ENCODE measurements around the gene PRR5L.

The PRR5L gene, protein sequence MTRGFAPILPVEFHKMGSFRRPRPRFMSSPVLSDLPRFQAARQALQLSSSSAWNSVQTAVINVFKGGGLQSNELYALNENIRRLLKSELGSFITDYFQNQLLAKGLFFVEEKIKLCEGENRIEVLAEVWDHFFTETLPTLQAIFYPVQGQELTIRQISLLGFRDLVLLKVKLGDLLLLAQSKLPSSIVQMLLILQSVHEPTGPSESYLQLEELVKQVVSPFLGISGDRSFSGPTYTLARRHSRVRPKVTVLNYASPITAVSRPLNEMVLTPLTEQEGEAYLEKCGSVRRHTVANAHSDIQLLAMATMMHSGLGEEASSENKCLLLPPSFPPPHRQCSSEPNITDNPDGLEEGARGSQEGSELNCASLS
- long read RNA-seq = 0 reads

GRCh38 chr11:36295926-36296325, at the start of gene PRR5L:
TSS of gene PRR5L (plus strand) at chr11:36296288. CDS start at chr11:36401122, 104,834 bp downstream.
- Histone ChIP-seq H3K27ac (replicated peaks) (no peak within 1 kb of the TSS), H3K27me3 (ENCODE audit: insufficient read depth, poor library complexity, severe bottlenecking) (no peaks in the 10 kb centered on the region), H3K4me3 (replicated peaks; ENCODE audit: insufficient read depth, low read length) (no peak within 1 kb of the TSS)
- TF ChIP-seq GABPA (IDR thresholded peaks at IDR 0.05; ENCODE audit: low read depth) (no peak), REST (IDR thresholded peaks at IDR 0.05; ENCODE audit: insufficient replicate concordance, low read depth) (no peak), SPI1 (IDR thresholded peaks at IDR 0.05; ENCODE audit: borderline replicate concordance, low read depth) (no peak), POLR2AphosphoS5 (IDR thresholded peaks at IDR 0.05; ENCODE audit: low read depth) (no peak)
- TF ChIP-seq, protein P1, sequence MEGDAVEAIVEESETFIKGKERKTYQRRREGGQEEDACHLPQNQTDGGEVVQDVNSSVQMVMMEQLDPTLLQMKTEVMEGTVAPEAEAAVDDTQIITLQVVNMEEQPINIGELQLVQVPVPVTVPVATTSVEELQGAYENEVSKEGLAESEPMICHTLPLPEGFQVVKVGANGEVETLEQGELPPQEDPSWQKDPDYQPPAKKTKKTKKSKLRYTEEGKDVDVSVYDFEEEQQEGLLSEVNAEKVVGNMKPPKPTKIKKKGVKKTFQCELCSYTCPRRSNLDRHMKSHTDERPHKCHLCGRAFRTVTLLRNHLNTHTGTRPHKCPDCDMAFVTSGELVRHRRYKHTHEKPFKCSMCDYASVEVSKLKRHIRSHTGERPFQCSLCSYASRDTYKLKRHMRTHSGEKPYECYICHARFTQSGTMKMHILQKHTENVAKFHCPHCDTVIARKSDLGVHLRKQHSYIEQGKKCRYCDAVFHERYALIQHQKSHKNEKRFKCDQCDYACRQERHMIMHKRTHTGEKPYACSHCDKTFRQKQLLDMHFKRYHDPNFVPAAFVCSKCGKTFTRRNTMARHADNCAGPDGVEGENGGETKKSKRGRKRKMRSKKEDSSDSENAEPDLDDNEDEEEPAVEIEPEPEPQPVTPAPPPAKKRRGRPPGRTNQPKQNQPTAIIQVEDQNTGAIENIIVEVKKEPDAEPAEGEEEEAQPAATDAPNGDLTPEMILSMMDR (IDR thresholded peaks at IDR 0.05; ENCODE audit: insufficient read depth, low read length) = no peak
- DNase-seq (ENCODE audit: low read depth in 1 of 2, low spot score in 1 of 2) = no peak

GRCh38 chr11:36247493-36247892, 48.6 kb upstream of the PRR5L start:
- no peak for DNase-seq (ENCODE audit: low read depth in 1 of 2, low spot score in 1 of 2)
- H3K27me3 ChIP-seq (ENCODE audit: insufficient read depth, poor library complexity, severe bottlenecking) = no peaks in the 10 kb centered on the region
- H3K4me3 ChIP-seq (replicated peaks; ENCODE audit: insufficient read depth, low read length) = no peak overlapping the region
- TF ChIP-seq POLR2AphosphoS5 (IDR thresholded peaks at IDR 0.05; ENCODE audit: low read depth) (no peak), GABPA (IDR thresholded peaks at IDR 0.05; ENCODE audit: low read depth) (no peak), REST (IDR thresholded peaks at IDR 0.05; ENCODE audit: insufficient replicate concordance, low read depth) (no peak), SPI1 (IDR thresholded peaks at IDR 0.05; ENCODE audit: borderline replicate concordance, low read depth) (no peak)
- TF ChIP-seq, protein P1 (IDR thresholded peaks at IDR 0.05; ENCODE audit: insufficient read depth, low read length) = no peak
- no peak overlapping the region for H3K27ac ChIP-seq (replicated peaks)

DNA sequence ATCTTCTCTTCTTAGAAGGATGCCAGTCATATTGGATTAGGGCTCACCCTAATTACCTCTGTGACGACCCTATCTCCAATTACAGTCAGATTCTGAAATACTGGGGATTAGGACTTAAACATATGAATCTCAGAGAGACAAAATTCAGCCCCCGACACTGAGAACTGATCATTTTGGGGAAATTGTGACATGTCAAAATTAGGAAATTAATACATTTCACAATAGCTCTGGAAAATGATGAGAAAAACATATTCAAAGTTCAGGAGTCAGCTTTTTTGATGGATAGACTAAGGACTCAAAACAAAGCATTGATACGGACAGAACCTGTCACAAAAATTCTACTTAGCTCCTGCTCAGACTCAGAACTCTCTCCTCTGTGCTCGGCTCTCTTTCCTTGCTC, 47.7 kb upstream of the PRR5L start:
- Histone ChIP-seq H3K4me3 (replicated peaks; ENCODE audit: insufficient read depth, low read length) (no peak overlapping the region), H3K27me3 (ENCODE audit: insufficient read depth, poor library complexity, severe bottlenecking) (no peaks in the 10 kb centered on the region), H3K27ac (replicated peaks) (no peak overlapping the region)
- DNase-seq (ENCODE audit: low read depth in 1 of 2, low spot score in 1 of 2) = no peak
- TF ChIP-seq GABPA (IDR thresholded peaks at IDR 0.05; ENCODE audit: low read depth) (no peak), REST (IDR thresholded peaks at IDR 0.05; ENCODE audit: insufficient replicate concordance, low read depth) (no peak), POLR2AphosphoS5 (IDR thresholded peaks at IDR 0.05; ENCODE audit: low read depth) (no peak), SPI1 (IDR thresholded peaks at IDR 0.05; ENCODE audit: borderline replicate concordance, low read depth) (no peak)
- TF ChIP-seq, protein P1 (IDR thresholded peaks at IDR 0.05; ENCODE audit: insufficient read depth, low read length) = no peak
